MM.1S (cell line): ENCODE results near the gene ZMIZ1.

Experiments
- CTCF ChIP-seq: fragments of 300-600 bp; sonication (generic); IDR thresholded peaks from 2 replicates; pipeline ENCODE4 v1.5.1; 2016; ENCODE audit warnings: antibody characterized with exemption, low read length, mixed read lengths
- EZH2phosphoT487 ChIP-seq: fragments of 300-600 bp; sonication (generic); IDR thresholded peaks from 2 replicates; pipeline ENCODE4 v1.6.1; 2018; ENCODE audit warnings: antibody characterized with exemption, low read length

- TF ChIP-seq EZH2phosphoT487 = no peak
- no peak for TF ChIP-seq CTCF
Observed at GRCh38 chr10:79140085-79140793, 71.5 kb downstream of the ZMIZ1 start.
